HG03045 (cell line): ENCODE results near the gene TRA2A.
"Not testable (repeated sequence)": the region's sequence is repeated elsewhere in the genome, so short reads cannot be mapped to it uniquely, and the experiment has no call there.

Experiments
- ATAC-seq: cut with Tn5 transposase; IDR thresholded peaks from one replicate; pipeline ENCODE4 v1.9.1; 2021; ENCODE audit warnings: mild to moderate bottlenecking, moderate library complexity; ENCODE audit not compliant: unreplicated experiment

TRA2A gene

DNA sequence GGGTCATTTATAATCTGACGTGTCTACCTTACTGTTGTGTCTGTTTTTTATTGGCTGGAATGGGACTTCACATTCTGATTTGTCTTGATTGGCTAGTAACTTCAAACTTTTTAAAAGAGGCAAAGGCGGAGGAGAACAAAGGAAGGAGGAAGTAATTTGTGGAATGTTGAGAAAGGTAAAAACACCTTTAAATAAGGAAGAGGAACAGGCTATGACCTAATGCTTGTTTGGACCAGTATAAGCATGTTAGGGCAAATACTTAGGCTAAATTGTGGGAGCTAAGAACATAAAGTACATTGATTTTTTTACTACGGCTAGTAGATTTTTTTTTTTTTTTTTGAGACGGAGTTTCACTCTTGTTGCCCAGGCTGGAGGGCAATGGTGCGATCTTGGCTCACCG is 18.0 kb downstream of the TRA2A start:
- ATAC-seq = not testable (repeated sequence)

DNA sequence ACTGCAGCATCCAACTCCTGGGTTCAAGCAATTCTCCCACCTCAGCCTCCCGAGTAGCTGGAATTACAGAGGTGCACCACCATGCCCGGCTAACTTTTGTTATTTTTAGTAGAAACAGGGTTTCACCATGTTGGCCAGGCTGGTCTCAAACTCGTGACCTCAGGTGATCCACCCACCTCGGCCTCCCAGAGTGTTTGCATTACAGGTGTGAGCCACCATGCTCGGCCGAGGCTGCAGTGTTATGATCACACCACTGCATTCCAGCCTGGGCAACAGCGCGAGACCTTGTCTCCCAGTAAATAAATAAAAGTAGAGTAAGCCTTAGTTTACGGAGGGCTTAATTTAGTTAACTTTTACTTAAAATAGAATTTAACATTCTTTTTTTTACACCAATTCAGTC is 37.8 kb downstream of the TRA2A start:
- no peak for ATAC-seq

DNA sequence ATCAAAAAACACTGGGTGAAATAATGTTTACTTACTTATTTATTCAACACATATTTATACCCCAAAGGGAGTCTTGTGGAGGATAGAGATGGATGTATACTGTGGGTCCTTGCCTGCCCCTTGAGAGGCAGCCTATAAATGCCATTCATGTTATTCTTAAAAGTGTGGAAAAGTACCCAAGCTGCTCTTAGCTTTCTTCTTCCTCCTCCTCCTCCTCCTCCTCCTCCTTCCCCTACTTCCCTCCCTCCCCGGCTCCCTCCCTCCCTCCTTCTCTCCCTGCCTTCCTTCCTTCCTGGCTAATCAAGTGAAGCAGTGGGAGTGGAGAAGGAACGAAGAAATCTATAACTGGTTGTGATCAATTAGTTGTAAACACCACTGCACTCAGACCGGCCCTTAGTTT is 40.3 kb downstream of the TRA2A start:
- no peak for ATAC-seq

DNA sequence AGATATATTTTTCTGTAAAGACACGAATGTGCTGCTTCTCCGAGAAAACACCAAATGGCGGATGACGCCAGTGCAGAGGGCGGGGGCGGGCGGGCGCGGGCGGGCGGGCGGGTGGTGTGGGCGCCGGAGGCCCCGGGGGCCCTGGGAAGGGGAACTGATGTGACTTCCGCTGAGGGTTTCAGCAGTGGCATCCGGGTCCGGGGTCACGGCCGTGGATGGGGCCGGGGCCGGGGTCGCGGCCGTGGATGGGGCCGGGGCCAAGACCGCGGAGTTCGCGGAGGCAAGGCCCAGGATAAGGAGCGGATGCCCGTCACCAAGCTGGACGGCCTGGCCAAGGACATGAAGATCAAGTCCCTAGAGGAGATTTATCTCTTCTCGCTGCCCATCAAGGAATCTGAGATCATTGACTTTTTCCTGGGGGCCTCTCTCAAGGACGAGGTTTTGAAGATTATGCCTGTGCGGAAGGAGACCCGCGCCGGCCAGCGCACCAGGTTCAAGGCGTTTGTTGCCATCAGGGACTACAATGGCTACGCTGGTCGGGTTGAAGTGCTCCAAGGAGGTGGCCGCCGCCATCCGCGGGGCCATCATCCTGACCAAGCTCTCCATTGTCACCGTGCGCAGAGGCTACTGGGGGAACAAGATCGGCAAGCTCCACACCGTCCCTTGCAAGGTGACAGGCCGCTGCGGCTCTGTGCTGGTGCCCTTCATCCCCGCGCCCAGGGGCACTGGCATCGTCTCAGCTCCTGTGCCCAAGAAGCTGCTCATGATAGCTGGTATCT is 41.2 kb downstream of the TRA2A start:
- peak; percentile 70 for ATAC-seq

DNA sequence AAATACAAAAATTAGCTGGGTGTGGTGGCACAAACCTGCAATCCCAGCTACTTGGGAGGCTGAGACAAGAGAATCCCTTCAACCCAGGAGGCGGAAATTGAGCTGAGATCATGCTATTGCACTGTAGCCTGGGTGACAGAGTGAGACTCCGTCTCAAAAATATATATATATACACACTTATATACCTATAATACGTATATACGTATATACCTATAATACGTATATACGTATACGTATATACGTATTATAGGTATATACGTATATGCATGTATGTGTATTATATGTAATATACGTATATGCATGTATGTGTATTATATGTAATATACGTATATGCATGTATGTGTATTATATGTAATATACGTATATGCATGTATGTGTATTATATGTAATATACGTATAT is 43.1 kb downstream of the TRA2A start:
- ATAC-seq = not testable (repeated sequence)

DNA sequence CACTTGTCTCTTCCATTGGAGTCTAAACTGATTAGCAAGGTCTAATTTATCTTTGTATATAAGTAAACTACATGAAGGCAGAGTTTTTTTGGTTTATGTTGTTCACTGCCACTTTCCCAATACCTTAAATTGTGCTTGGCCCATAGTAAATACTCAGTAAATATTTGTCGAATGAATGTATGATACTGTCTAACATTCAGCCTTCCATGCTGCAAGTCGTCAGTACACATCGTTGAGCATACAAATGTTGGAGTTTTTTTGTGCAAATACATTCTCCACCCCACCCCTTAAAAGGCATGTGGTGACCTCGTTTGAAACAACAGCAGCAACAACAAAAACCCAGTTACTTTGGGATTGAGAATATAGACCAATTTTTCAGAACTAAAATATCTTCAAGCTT is 44.1 kb downstream of the TRA2A start:
- ATAC-seq = no peak

DNA sequence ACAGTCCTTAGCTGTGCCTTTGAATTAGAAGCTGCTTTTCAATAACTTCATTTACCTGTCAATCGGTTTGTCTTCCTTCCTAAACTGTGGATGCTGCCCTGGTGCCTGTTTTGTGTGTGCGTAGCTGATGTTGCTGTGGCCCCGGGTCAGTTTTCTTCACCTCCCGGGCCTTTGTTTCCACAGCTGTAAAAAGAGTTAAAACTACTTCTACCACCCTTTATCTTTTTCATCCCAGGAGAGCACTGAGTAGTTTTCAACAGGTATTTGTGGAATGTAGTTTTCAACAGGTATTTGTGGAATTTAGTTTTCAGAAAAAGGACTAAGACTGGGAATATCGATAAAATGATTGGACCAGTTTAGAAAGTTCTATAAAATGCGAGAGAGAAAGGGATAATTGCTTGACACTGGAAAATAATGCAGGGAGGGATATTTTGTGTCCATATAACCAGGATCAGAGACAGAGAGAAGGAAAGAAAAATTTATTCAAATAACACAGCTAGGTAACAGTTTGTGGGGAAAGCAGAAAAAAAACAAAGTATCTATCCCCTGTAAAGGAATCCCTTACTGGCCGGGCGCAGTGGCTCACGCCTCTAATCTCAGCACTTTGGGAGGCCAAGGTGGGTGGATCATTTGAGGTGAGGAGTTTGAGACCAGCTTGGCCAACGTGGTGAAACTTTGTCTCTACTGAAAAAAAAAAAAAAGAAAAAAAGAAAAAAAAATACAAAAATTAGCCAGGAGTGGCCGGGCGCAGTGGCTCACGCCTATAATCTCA is 45.6 kb downstream of the TRA2A start:
- ATAC-seq = no peak

DNA sequence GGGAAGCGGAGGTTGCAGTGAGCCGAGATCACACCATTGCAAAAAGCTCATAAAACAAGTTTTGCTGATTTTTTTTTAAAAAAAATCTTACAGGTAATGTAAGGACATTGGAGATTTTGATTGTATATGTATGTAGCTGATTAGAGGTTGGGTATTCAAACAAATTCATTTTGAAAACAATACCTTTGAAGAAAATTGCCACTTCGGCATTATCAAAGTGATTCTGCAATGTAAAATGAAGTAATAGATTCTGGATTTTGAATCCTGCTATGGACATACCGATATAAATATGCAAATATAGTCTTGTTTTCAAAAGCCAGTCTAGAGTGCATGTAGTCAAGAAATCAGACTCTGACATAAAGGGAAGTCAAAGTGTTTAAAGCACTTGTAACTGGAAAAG is 49.1 kb downstream of the TRA2A start:
- no peak for ATAC-seq

DNA sequence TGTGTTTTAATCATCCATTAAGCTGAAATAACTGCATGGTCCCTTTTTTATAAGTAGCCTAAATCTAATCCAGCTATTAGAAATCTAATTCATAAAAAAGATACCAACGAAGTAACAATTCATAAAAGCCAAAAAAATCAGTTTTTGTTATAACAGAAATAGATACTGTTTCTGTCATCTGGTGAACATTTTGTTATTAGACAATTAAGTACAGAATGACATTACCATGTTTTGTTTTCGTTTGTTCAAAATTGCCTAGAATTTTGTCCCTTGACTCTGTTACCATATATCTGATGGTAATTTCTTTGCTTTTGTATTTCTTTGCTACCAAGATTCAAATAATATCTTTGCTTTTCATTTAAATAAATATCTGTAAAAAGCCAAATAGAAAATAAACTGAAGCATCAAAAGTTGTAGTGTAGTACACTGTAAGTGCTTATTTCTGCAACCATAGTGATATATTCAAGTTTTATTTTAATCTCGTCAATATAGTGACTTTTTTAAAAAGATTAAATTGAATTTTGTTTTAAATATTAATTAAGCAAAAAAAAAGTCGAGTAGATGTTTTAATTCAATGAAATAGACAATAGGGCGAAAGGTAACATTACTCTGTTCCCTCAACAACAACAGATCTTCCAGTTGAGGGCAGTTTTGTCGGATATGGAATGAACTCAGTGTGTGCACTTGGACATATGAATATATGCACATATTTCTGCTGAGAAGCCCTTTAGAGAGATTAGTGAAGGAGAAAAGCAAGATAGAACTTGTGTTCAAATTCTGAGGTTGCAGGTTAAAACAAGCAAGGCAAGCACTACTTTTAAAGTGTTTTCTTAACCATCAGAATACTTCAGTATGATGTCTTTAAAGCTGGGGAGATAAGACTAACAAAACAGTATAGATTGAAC is 53.6 kb downstream of the TRA2A start:
- ATAC-seq = no peak

DNA sequence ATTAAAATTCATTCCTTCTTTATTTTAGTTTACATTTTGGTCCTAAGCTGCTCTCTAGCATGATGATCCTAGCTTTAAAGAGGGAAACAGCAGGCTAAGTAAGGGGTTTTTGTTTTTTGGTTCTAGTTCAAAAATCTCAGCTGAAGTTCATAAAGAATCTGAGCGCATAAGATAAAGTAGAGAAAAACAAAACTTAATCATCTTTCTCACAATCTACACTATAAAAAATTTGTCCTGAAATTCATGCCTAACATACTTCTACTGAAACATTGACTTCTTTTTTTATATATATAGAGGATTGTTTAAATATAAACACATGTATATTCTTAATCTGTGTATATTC is 54.7 kb downstream of the TRA2A start:
- no peak for ATAC-seq

DNA sequence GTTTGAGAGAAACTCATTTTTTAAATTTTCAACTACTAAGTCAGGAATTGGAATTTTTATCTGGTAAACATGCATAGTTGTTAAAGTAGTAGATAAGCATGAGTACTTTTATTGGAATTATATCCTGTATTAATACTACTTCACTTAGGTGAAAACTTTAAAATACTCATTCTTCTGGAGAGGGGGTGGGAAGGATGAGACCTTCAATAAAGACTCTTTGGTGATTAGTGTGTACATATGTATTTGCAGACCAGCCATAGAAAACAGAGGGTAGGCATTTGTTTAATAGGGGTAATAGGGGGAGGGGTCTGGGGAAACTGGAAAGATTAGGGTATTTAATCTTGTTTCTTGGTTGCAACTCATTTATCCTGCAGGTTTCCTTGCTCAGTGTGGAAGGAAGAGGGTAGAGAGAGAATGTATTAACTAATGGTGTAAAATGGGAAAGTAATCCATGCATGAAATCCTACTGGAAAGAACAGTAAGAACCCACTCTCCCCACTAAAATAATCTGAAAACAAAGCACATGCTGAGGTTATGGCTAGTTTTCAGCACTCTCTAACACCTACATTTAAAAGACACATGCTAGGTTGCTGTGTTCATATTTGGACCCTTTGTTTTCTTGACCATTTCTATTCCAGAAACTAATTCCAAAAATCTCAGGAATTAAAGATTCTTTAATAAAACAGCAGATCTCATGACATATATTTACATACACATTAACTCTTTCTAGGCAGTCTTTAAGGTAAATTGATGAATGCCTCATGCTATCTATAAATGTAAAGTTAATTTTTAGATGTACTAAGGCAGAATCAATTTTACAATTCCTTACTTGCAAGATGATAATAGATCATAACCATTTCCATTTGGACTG is 55.3 kb downstream of the TRA2A start:
- no peak for ATAC-seq

DNA sequence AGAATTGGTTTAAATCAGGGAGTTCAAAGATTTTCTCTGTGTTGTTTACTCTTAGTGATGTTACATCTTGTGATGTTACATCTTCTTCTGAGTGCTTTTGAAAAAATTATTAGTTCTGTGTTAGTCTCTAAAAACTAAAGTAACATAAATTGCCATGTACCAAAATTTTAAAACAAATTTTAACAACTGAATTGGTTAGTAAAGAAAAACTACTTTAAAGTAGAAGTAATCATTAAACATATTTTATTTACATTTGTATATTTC is 56.3 kb downstream of the TRA2A start:
- no peak for ATAC-seq

DNA sequence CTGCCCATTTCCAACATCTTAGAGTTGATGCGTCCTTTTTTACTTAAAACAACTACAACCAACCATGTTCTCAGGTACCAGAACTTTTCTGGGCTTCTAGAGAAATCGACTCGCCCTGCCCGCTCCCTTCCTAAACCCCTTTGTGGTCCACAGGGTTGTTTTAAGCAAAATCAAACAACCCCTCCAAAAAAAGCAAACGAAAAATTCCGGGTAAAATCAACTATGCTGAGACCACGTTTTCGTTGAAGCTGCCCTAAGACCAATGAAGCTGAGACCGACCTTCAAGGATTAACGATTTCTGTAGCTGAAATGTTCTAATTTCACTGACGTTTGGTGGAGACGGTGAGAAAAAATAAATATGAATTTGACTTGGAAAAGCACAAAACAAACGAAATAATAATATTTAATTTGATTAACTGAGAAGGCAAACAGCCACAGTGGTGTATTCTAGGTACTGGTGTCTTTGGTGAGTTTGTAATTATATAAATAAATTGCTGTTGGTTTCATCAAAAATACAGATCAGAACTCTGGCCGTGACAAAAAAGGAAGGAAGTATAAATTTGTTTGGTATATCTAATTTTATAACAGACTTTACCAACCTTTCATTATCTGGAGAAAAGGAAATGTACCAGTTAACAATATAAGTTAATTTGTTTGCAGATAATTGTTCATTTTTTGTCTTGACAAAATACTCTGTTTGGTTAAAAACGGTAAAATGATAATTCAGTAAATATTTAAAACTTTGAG is 56.8 kb downstream of the TRA2A start:
- ATAC-seq = no peak

DNA sequence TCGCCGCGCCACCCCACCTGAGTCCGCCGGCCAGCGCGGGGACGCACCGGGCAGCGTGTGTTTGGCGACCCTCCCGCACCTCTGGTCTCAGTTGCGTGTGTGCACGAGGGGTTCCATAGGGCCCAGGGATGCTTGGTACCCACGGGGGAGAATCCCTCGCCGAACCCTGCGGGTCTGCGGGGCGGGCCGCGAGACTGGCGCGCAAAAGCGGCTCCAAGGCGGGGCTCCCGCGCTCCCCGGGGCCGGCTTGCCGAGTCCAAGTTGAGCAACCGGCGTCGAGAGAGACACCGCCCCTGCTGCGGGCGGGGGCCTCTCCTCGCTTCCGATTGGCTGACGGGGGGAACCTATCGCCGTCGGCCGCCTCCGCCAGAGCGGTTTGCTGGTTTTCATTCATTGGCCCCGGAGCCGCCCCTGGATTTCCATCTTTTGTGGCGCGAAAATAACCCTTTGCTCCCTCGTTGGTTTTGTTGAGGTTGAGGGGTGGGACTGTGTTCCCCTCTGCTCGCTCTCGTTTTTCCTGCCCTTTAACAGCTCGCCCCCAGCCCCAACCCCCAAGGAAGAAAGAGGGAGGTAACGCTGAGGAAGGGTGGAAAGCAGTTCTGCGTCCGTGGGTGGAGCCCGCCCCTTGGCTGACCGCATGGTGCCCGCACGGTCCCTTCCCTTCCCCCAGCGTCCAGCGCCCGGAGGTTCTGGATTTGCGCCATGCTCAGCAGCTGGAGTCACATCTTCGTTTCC is 57.5 kb downstream of the TRA2A start:
- peak; percentile 79 for ATAC-seq

DNA sequence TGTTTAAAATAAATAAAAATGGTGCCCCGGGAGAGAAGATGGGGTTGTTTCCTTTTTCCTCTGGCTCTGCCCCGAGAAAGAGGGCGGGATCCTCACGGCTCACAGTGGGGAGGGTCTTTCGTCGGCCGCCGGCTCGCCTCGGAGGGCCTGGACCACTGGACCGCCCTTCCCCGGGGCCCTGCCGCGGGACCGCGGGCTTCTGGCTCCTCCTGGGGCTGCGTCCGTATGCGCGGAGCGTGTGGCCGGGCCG is 58.0 kb downstream of the TRA2A start:
- peak; percentile 31 for ATAC-seq

DNA sequence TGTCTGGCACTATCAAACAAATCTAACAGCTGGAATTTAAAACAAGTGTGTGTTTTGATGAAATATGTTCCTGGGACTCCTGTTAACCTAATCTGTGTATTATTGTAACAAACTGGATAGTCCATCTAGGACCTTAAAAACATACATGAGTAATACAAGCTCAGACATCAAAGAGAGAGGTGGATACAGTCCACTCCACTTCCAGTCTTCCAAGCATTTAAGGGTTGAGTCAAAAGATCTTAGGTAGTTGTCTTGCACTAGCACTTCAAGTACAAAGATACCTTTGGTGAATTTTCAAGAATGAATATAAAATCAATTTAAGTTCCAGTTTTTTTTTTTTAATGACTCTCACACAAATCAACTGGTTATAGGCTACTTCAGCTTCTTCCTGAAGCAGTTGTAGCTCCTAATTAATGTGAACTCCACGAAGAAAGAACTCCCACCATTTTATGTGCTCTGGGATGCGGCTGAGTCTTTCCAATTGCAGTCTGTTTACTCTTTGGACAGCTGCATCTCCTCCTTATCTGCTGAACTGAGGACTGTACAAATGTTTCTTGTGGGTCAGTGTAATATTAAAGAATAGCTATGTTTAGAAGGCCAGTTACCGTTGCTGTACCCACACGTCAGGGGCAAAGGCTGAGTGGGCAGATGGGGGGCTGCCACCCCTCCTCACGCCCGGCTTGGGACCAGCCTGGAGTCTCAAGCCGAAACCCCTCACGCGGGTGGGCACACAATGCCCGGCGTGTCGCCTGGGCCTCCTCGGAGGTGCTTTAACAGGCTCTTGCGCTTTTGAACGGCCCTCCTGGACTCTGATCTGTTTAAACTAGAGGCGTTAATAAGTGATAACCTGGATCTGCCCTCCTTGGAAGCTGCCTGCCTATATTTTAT is 58.6 kb downstream of the TRA2A start:
- no peak for ATAC-seq

DNA sequence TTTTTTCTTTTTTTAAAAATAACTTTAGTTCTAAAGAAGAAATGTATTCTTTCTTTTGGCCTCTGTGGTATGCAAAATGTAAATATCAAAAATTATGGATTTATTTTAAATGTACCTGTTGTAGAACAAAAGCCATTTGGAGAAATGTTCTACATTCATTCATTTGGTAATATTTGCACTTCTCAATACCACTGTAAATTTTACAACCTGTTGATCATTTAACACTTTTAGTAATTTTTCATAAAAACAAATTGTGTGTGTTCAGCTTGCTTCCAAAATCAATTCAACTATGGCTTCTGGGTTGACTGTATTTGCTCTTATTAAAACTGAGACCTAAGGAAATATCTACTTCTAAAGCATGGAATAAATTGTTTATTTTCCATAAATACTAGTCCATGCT is 59.2 kb downstream of the TRA2A start:
- no peak for ATAC-seq

DNA sequence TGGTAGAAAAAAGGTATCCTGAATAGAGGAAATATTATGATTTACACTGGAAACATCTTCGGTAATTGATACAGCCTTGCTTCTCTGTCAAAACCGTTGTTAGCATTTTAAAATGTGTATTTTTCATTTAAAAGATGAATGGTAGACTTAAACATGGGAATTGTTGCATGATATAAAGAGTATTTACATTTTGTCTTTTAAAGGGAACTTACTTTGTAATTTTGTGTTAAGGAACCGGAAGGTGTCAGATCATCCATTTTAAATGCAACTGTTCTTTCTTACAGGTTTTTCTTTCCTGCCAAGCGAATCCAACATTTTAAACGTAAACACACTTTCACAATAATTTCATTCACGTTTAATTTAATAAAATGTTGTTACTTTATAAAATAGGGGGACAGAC is 59.7 kb downstream of the TRA2A start:
- no peak for ATAC-seq
